Smooth muscle cell (in vitro differentiated cells): ENCODE data around the gene IQCM. TPM values are rescaled to one million over a fixed set of nuclear protein-coding genes. Genes with fewer than 3 reads are reported as not detected.

ENCODE experiments used
- DNase-seq: peaks from one replicate; lab custom pipeline; 2025; ENCODE audit not compliant: unreplicated experiment; lab: John Stamatoyannopoulos, UW
- H2AFZ ChIP-seq: fragments of 200-600 bp; sonication (generic); 2 replicates; pipeline ENCODE4 v1.6.0; 2016; ENCODE audit warnings: antibody characterized with exemption, low read depth, mild to moderate bottlenecking
- H3F3A ChIP-seq: fragments of 200-600 bp; sonication (generic); 2 replicates; pipeline ENCODE4 v1.6.0; 2017; ENCODE audit warnings: antibody characterized with exemption, low read depth
- H3K27ac ChIP-seq: fragments of 200-600 bp; sonication (generic); 2 replicates; pipeline ENCODE4 v1.5.1; 2016; ENCODE audit warnings: low read depth, mild to moderate bottlenecking
- H3K27me3 ChIP-seq: fragments of 200-600 bp; sonication (generic); 2 replicates; pipeline ENCODE4 v1.6.1; 2016; ENCODE audit warnings: low read depth, mild to moderate bottlenecking
- H3K36me3 ChIP-seq: fragments of 200-600 bp; sonication (generic); 2 replicates; pipeline ENCODE4 v1.5.1; 2016; ENCODE audit warnings: low read depth
- H3K4me1 ChIP-seq: fragments of 200-600 bp; sonication (generic); 2 replicates; pipeline ENCODE4 v1.5.1; 2016; ENCODE audit warnings: low read depth
- H3K4me2 ChIP-seq: fragments of 200-600 bp; sonication (generic); 2 replicates; pipeline ENCODE4 v1.6.0; 2016; ENCODE audit warnings: mild to moderate bottlenecking
- H3K4me3 ChIP-seq: fragments of 200-600 bp; sonication (generic); 2 replicates; pipeline ENCODE4 v1.5.1; 2016; ENCODE audit warnings: mild to moderate bottlenecking
- H3K79me2 ChIP-seq: fragments of 200-600 bp; sonication (generic); 2 replicates; pipeline ENCODE4 v1.6.0; 2016; ENCODE audit warnings: low read depth, mild to moderate bottlenecking
- H3K9ac ChIP-seq: fragments of 200-600 bp; sonication (generic); 2 replicates; pipeline ENCODE4 v1.6.0; 2016; ENCODE audit warnings: low read depth
- H3K9me3 ChIP-seq: fragments of 200-600 bp; sonication (generic); replicated peaks from 2 replicates; pipeline ENCODE4 v1.5.1; 2016; ENCODE audit warnings: low read depth
- H4K20me1 ChIP-seq: fragments of 200-600 bp; sonication (generic); 2 replicates; pipeline ENCODE4 v1.6.0; 2016; ENCODE audit warnings: low read depth
- WGBS: methylation state at CpG from one replicate; pipeline ENCODE4 v1.1.7; 2016; ENCODE audit warnings: low lambda C conversion rate; 5-methylcytosine and 5-hydroxymethylcytosine counted together
- polyA plus RNA-seq: library from polyadenylated mRNA; unstranded; fragments of >200 nt; fragmentation: Nextera tagmentation; extraction: Ambion mirVana; gene quantifications from 2 replicates; pipeline ENCODE4 v1.2.1, GENCODE V29; 2016
- total RNA-seq: library from RNA; depleted of rRNA; stranded (reverse); fragments of >200 nt; gene quantifications from 2 replicates; pipeline ENCODE4 v1.2.3, GENCODE V29; 2014
- TF ChIP-seq, protein P1 (sequence below): fragments of 200-600 bp; sonication (generic); IDR thresholded peaks from 2 replicates; pipeline ENCODE4 v1.5.1; 2017; ENCODE audit warnings: borderline replicate concordance, mild to moderate bottlenecking, antibody characterized with exemption; ENCODE audit not compliant: insufficient read depth, poor library complexity, severe bottlenecking

IQCM gene
- total and polyA plus RNA-seq, 2 experiments from 2014 or later = not detected

DNA sequence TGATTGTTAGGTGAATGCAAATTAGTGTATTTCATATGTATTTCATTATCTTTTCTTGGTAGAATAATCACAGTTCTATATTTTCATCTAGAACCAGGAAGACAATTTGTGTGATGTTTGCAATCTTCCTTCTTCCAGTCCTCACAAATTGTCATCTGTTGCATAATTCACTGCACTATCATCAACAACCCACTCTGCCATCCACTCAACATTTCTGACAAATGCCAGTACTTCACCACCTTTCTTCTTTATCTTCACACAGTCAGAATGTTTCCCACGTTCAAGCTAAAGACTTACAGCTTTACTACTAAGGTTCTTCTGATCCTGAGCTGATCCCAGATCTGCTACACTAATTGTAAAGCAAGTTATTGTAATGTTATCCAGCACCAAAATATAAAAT lies 107.8 kb downstream of the IQCM start:
- DNase-seq = no peak
- Histone ChIP-seq H2AFZ (no peak overlapping the region), H3K4me1 (no peaks in the 10 kb centered on the region), H3K27ac (peak overlapping the region; percentile 55), H3K4me3 (no peak overlapping the region), H3K36me3 (no peaks in the 10 kb centered on the region), H3K4me2 (peak overlapping the region; percentile 13), H3K27me3 (no peaks in the 10 kb centered on the region), H4K20me1 (no peaks in the 10 kb centered on the region), H3K9me3 (no peaks in the 10 kb centered on the region), H3K79me2 (no peaks in the 10 kb centered on the region), H3K9ac (no peak overlapping the region), H3F3A (no peaks in the 10 kb centered on the region)
- 23% methylated on average over 1 of the region's 1 CpG for WGBS
- TF ChIP-seq, protein P1, sequence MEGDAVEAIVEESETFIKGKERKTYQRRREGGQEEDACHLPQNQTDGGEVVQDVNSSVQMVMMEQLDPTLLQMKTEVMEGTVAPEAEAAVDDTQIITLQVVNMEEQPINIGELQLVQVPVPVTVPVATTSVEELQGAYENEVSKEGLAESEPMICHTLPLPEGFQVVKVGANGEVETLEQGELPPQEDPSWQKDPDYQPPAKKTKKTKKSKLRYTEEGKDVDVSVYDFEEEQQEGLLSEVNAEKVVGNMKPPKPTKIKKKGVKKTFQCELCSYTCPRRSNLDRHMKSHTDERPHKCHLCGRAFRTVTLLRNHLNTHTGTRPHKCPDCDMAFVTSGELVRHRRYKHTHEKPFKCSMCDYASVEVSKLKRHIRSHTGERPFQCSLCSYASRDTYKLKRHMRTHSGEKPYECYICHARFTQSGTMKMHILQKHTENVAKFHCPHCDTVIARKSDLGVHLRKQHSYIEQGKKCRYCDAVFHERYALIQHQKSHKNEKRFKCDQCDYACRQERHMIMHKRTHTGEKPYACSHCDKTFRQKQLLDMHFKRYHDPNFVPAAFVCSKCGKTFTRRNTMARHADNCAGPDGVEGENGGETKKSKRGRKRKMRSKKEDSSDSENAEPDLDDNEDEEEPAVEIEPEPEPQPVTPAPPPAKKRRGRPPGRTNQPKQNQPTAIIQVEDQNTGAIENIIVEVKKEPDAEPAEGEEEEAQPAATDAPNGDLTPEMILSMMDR = no peak

DNA sequence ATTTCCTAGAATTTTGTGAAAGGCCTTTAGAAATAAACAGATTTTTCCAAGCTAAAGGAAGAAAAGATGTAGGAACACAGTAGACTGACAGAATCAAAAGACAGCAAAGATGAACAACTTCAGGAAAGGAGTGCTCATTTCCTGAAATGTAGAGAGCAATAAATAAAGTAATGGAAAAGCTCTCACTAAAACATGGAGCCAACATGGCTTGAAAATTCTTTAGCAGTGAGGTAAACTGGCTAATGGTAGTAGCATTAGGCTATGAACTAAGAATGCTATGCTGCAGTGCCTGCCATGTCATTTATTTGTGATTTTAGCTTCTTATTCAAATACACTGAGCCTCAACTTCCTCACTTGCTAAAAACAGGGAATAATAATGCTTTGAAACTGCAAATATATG lies 108.7 kb downstream of the IQCM start:
- peak overlapping the region; percentile 4 for H2AFZ ChIP-seq
- TF ChIP-seq, protein P1 = no peak
- no peak overlapping the region for H3K4me3 ChIP-seq
- H3F3A ChIP-seq = no peaks in the 10 kb centered on the region
- H3K36me3 ChIP-seq = no peaks in the 10 kb centered on the region
- no peak overlapping the region for H3K4me2 ChIP-seq
- no peaks in the 10 kb centered on the region for H3K27me3 ChIP-seq
- H3K4me1 ChIP-seq = no peaks in the 10 kb centered on the region
- no peaks in the 10 kb centered on the region for H3K79me2 ChIP-seq
- DNase-seq = no peak
- H3K9me3 ChIP-seq = no peaks in the 10 kb centered on the region
- H4K20me1 ChIP-seq = no peaks in the 10 kb centered on the region
- peak overlapping the region; percentile 19 for H3K9ac ChIP-seq
- peak overlapping the region; percentile 32 for H3K27ac ChIP-seq

DNA sequence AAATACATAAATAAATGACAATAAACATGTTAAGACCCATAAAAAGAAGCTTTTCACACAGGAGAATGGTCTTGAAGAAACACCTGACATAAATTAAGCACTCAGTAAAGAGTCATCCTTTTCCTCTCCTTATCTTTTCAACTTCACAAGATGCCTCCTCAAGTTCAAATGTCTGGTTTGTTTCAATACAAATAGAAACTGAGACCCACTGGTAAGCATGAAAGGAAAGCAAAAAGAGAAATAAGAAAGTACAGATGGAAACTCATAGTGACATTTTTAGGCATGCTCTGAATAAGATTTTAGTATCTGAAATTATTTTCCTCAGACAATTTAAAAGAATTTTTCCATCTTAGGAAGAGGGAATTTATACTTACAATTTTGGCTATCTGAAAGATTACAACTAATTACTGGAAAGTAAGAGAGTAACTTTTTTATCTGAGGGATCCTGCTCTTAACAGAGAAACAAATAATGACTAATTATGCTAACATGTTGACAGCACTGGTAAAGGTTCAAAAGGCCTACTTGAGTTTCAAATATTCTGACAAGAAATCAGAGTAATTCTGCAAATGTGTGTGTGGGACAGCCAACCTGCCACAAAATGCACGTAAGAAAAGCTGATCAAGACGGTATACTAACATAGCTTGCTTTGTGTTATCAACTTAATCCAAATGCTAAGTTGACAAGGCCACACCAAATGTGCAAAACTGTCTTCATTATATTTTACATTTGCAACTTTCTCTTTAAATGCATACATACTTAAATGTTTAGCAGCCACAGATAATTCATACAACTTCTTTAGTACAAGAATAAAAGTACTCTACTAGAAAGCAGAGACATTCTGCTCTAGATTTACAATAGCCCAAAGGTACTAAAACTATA lies 113.0 kb downstream of the IQCM start:
- H3K9ac ChIP-seq = no peak overlapping the region
- TF ChIP-seq, protein P1 = no peak
- H3F3A ChIP-seq = no peaks in the 10 kb centered on the region
- no peak overlapping the region for H3K4me3 ChIP-seq
- no peak overlapping the region for H3K27ac ChIP-seq
- H3K4me2 ChIP-seq = no peak overlapping the region
- H3K4me1 ChIP-seq = no peaks in the 10 kb centered on the region
- H3K27me3 ChIP-seq = no peaks in the 10 kb centered on the region
- WGBS = 81% methylated on average over 2 of the region's 2 CpGs
- no peaks in the 10 kb centered on the region for H3K79me2 ChIP-seq
- no peak overlapping the region for H2AFZ ChIP-seq
- no peaks in the 10 kb centered on the region for H4K20me1 ChIP-seq
- DNase-seq = no peak
- no peaks in the 10 kb centered on the region for H3K36me3 ChIP-seq
- H3K9me3 ChIP-seq = no peaks in the 10 kb centered on the region
